ENCODE data around the gene FAM117A. TPM values are rescaled to one million over a fixed set of nuclear protein-coding genes. Genes with fewer than 3 reads are reported as not detected.

The FAM117A gene
- total RNA-seq, 3 donors from 2014 or later, result 8.0 to 11.6 (median 9.8) TPM

GRCh38 chr17:49705254-49705653 lies 58.7 kb downstream of the FAM117A start:
- intact Hi-C loops (cut with DNase I; ENCODE audit: low total_unique reads), result loop anchor here (10.0 kb wide), 1 partner anchor 150 kb away; no protein-coding TSS in a partner anchor
- peaks cover 4% of the 10 kb centered on the region for H3K36me3 ChIP-seq
- TF ChIP-seq CTCF (IDR thresholded peaks at IDR 0.05) (no peak), POLR2A (IDR thresholded peaks at IDR 0.05) (no peak), POLR2AphosphoS5 (IDR thresholded peaks at IDR 0.05) (no peak)
- no peaks in the 10 kb centered on the region for H3K27me3 ChIP-seq
- no peak overlapping the region for H3K4me3 ChIP-seq
- H3K27ac ChIP-seq, result no peak overlapping the region
- H3K9me3 ChIP-seq, result no peaks in the 10 kb centered on the region
- DNase-seq (ENCODE audit: low spot score in 2 of 2), result no peak
- H3K4me1 ChIP-seq, result peaks cover 0 to 10% of the 10 kb centered on the region in 2 donors

GRCh38 chr17:49703557-49704277 lies 60.2 kb downstream of the FAM117A start:
- no peaks in the 10 kb centered on the region for H3K9me3 ChIP-seq
- peak overlapping the region; percentile 56 to 78 for H3K27ac ChIP-seq
- no peaks in the 10 kb centered on the region for H3K27me3 ChIP-seq
- no peak overlapping the region for H3K4me3 ChIP-seq
- TF ChIP-seq POLR2AphosphoS5 (IDR thresholded peaks at IDR 0.05) (no peak), POLR2A (IDR thresholded peaks at IDR 0.05) (no peak), CTCF (IDR thresholded peaks at IDR 0.05) (peak in 1 of 3 donors; percentile 52)
- intact Hi-C loops (cut with DNase I; ENCODE audit: low total_unique reads), result loop anchor here (10.0 kb wide), 1 partner anchor 151 kb away; no protein-coding TSS in a partner anchor
- H3K36me3 ChIP-seq, result peaks cover 4% of the 10 kb centered on the region
- peaks cover 0 to 10% of the 10 kb centered on the region in 2 donors for H3K4me1 ChIP-seq
- peak in 1 of 2 donors; percentile 68 for DNase-seq (ENCODE audit: low spot score in 2 of 2)

- DNase-seq (ENCODE audit: low spot score in 2 of 2), result no peak
- H3K9me3 ChIP-seq, result no peaks in the 10 kb centered on the region
- no peak overlapping the region for H3K4me3 ChIP-seq
- no peaks in the 10 kb centered on the region for H3K27me3 ChIP-seq
- TF ChIP-seq CTCF (IDR thresholded peaks at IDR 0.05), result no peak
- TF ChIP-seq POLR2AphosphoS5 (IDR thresholded peaks at IDR 0.05), result no peak
- no peak for TF ChIP-seq POLR2A (IDR thresholded peaks at IDR 0.05)
- no peaks in the 10 kb centered on the region for H3K4me1 ChIP-seq
- no peak overlapping the region for H3K27ac ChIP-seq
- intact Hi-C loops (cut with DNase I; ENCODE audit: low total_unique reads), result loop anchor here (10.0 kb wide), 1 partner anchor 154 kb away; no protein-coding TSS in a partner anchor
- H3K36me3 ChIP-seq, result peaks cover 4% of the 10 kb centered on the region
Observed at GRCh38 chr17:49700960-49701359, 63.0 kb downstream of the FAM117A start.

- Histone ChIP-seq H3K36me3 (peaks cover 4% of the 10 kb centered on the region), H3K4me1 (no peaks in the 10 kb centered on the region), H3K9me3 (no peaks in the 10 kb centered on the region), H3K27ac (peak overlapping the region in 1 of 2 donors; percentile 33), H3K27me3 (no peaks in the 10 kb centered on the region), H3K4me3 (no peak overlapping the region)
- intact Hi-C loops (cut with DNase I; ENCODE audit: low total_unique reads), result loop anchor here (10.0 kb wide), 1 partner anchor 155 kb away; no protein-coding TSS in a partner anchor
- no peak for DNase-seq (ENCODE audit: low spot score in 2 of 2)
- TF ChIP-seq CTCF (IDR thresholded peaks at IDR 0.05), result no peak
- TF ChIP-seq POLR2AphosphoS5 (IDR thresholded peaks at IDR 0.05), result no peak
- TF ChIP-seq POLR2A (IDR thresholded peaks at IDR 0.05), result no peak
Observed at GRCh38 chr17:49699966-49700575, 63.9 kb downstream of the FAM117A start.

GRCh38 chr17:49698005-49698404 lies 65.9 kb downstream of the FAM117A start:
- Histone ChIP-seq H3K9me3 (no peaks in the 10 kb centered on the region), H3K4me3 (no peak overlapping the region), H3K36me3 (peaks cover 4% of the 10 kb centered on the region), H3K4me1 (no peaks in the 10 kb centered on the region), H3K27me3 (no peaks in the 10 kb centered on the region), H3K27ac (no peak overlapping the region)
- intact Hi-C loops (cut with DNase I; ENCODE audit: low total_unique reads), result no loop called here
- no peak for TF ChIP-seq CTCF (IDR thresholded peaks at IDR 0.05)
- TF ChIP-seq POLR2A (IDR thresholded peaks at IDR 0.05), result no peak
- no peak for TF ChIP-seq POLR2AphosphoS5 (IDR thresholded peaks at IDR 0.05)
- DNase-seq (ENCODE audit: low spot score in 2 of 2), result no peak
